Measurements from ENCODE around the gene VAMP5. TPM values are rescaled to one million over a fixed set of nuclear protein-coding genes. Genes with fewer than 3 reads are reported as not detected.
A peak's percentile ranks its signal among the peaks of the same experiment; 100 is the strongest.

VAMP5 gene
- total and polyA plus RNA-seq, 10 of the 15 experiments (the other 5 are each of a cell fraction or from before 2014, with no cell fraction given): 3.8 to 52.7 (median 24.1) TPM

DNA sequence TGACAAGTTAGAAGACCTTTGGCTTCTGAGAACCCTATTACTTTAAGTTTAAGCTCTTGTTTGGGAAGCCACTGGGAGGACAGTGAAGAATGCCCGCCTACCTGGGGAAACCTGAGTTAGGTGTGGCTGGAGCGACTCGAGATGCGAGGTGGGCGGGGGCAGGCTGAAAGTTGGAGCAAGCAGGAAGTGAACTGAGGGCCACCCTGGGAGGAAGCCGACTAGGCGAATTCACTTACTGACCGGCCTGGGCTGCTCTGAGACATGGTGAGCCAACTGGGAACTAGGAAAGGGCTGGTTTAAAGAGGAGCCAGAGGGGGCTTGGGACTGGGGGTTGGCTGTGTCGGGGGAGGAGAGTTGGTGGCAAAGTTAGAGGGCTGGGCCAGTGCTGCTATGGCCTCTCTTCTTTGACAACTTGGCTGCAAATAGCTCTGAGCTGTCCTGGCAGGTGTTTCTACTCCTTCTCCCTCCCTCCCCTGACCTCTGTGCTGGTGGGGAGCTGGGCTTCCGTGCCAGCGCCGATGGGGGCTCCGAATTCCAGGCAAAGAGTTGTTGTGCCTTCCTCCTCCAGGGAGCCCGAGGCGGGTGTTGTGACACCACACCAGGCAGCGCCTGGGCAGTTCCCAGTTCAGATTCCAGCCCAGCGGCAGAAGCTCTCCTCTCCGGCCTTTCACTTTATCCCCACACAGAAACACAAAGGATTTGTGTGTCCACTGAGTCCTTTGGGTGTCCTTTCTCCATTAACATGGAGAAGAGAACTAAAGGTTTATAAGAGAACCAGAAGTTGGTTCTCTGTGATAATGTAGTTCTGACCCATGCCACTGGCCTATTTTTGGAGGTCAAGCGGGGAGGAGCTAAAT is 6.6 kb upstream of the VAMP5 start, which contains the start of gene VAMP8:
Gene VAMP8 (plus strand): TSS at position 201 of the 857 bp plus-strand sequence. CDS start 61 bp downstream, at position 262.
- Histone ChIP-seq H3K9ac (ENCODE audit: control insufficient read depth, insufficient read depth, low read length) (peak within 1 kb of the TSS; percentile 82), H3K27ac (ENCODE audit: control insufficient read depth, insufficient read depth) (peak within 1 kb of the TSS; percentile 77), H3K4me3 (peak within 1 kb of the TSS; percentile 77), H3K79me2 (ENCODE audit: control insufficient read depth, insufficient read depth, low read length) (peaks cover 26% of the 10 kb centered on the region), H3K4me1 (ENCODE audit: control insufficient read depth, insufficient read depth, low read length) (peaks cover 13% of the 10 kb centered on the region), H4K20me1 (ENCODE audit: control insufficient read depth, insufficient read depth) (no peaks in the 10 kb centered on the region), H3K9me3 (replicated peaks; ENCODE audit: control insufficient read depth, insufficient read depth, low read length) (no peaks in the 10 kb centered on the region), H3K4me2 (ENCODE audit: control insufficient read depth, insufficient read depth) (peak within 1 kb of the TSS; percentile 85), H3K27me3 (replicated peaks in 1 of 2; ENCODE audit: control insufficient read depth in 2 of 2, insufficient read depth in 2 of 2, low read length in 1 of 2) (no peaks in the 10 kb centered on the region), H2AFZ (ENCODE audit: control insufficient read depth, low read depth, low read length) (peak within 1 kb of the TSS; percentile 61), H3K36me3 (ENCODE audit: control insufficient read depth in 2 of 2, insufficient read depth in 2 of 2, low read length in 1 of 2) (peaks cover 0 to 6% of the 10 kb centered on the region in 2 experiments; a peak in 2 of 4 replicates)
- POLR2A ChIA-PET: interaction anchor here (0.6 to 4.6 kb wide), 11 partner anchors 14 to 285 kb away, joined by 3 to 57 read pairs (median 4); partner anchors contain the start of genes C2orf68, ELMOD3, GGCX and RETSAT
- ATAC-seq (peak; percentile 86), DNase-seq (ENCODE audit: low read depth, low spot score) (no peak), FAIRE-seq (peak; percentile 94)
- intact Hi-C loops (cut with micrococcal nuclease; ENCODE audit: unreplicated experiment) (no loop called here), in situ Hi-C loops (cut with MboI) (no loop called here)
- WGBS (ENCODE audit: insufficient coverage, insufficient replicate concordance, low lambda C conversion rate, missing lambda C conversion rate): 1% methylated on average over 19 of the region's 19 CpGs
- SMC1A ChIA-PET (ENCODE audit: uncharacterized antibody, unreplicated experiment): interaction anchor here (0.6 to 4.4 kb wide), 10 partner anchors 10 to 502 kb away, joined by 3 to 20 read pairs (median 6); partner anchors contain the start of genes MAT2A and RNF181
- RAD21 ChIA-PET (ENCODE audit: unreplicated experiment): interaction anchor here (0.7 to 1.8 kb wide), 5 partner anchors 10 to 91 kb away, joined by 3 to 9 read pairs (median 3); partner anchors contain the start of genes GGCX and RNF181
- CTCF ChIA-PET: interaction anchor here (0.6 to 1.9 kb wide), 6 partner anchors 10 to 1111 kb away, joined by 3 to 6 read pairs (median 4); no protein-coding TSS in a partner anchor
- BruUV-seq (replicated peaks): no TSS peak
- TF ChIP-seq CHD1 (IDR thresholded peaks at IDR 0.05; ENCODE audit: low read depth, low read length): no peak
- TF ChIP-seq NR2C1 (IDR thresholded peaks at IDR 0.05): no peak
- TF ChIP-seq BCL11A (IDR thresholded peaks at IDR 0.05; ENCODE audit: low read depth, low read length): no peak
- no peak for TF ChIP-seq STAT1 (conservative IDR thresholded peaks at IDR 0.05)
- TF ChIP-seq BMI1 (IDR thresholded peaks at IDR 0.05; ENCODE audit: borderline replicate concordance): no peak
- peak; percentile 77; the same call in 1 of the 2 replicates for TF ChIP-seq HDGF (IDR thresholded peaks at IDR 0.05)
- TF ChIP-seq, protein P1, sequence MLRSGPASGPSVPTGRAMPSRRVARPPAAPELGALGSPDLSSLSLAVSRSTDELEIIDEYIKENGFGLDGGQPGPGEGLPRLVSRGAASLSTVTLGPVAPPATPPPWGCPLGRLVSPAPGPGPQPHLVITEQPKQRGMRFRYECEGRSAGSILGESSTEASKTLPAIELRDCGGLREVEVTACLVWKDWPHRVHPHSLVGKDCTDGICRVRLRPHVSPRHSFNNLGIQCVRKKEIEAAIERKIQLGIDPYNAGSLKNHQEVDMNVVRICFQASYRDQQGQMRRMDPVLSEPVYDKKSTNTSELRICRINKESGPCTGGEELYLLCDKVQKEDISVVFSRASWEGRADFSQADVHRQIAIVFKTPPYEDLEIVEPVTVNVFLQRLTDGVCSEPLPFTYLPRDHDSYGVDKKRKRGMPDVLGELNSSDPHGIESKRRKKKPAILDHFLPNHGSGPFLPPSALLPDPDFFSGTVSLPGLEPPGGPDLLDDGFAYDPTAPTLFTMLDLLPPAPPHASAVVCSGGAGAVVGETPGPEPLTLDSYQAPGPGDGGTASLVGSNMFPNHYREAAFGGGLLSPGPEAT (IDR thresholded peaks at IDR 0.05; ENCODE audit: low read depth): peak; percentile 13; the same call in 1 of the 2 replicates
- TF ChIP-seq POLR2AphosphoS2 (IDR thresholded peaks at IDR 0.05; ENCODE audit: low read depth, low read length): no peak
- peak; percentile 72 for TF ChIP-seq POLR2A (IDR thresholded peaks at IDR 0.05; ENCODE audit: low read depth, low read length)
- TF ChIP-seq, protein P2, sequence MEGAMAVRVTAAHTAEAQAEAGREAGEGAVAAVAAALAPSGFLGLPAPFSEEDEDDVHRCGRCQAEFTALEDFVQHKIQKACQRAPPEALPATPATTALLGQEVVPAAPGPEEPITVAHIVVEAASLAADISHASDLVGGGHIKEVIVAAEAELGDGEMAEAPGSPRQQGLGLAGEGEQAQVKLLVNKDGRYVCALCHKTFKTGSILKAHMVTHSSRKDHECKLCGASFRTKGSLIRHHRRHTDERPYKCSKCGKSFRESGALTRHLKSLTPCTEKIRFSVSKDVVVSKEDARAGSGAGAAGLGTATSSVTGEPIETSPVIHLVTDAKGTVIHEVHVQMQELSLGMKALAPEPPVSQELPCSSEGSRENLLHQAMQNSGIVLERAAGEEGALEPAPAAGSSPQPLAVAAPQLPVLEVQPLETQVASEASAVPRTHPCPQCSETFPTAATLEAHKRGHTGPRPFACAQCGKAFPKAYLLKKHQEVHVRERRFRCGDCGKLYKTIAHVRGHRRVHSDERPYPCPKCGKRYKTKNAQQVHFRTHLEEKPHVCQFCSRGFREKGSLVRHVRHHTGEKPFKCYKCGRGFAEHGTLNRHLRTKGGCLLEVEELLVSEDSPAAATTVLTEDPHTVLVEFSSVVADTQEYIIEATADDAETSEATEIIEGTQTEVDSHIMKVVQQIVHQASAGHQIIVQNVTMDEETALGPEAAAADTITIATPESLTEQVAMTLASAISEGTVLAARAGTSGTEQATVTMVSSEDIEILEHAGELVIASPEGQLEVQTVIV (IDR thresholded peaks at IDR 0.05; ENCODE audit: borderline replicate concordance, partially characterized antibody): peak; percentile 21
- no peak for TF ChIP-seq NFXL1 (IDR thresholded peaks at IDR 0.05; ENCODE audit: borderline replicate concordance)
- no peak for TF ChIP-seq BHLHE40 (IDR thresholded peaks at IDR 0.05; ENCODE audit: borderline replicate concordance in 1 of 2, low read depth in 2 of 2, low read length in 1 of 2)
- TF ChIP-seq TCF7 (IDR thresholded peaks at IDR 0.05; ENCODE audit: borderline replicate concordance): no peak
- TF ChIP-seq, protein P3, sequence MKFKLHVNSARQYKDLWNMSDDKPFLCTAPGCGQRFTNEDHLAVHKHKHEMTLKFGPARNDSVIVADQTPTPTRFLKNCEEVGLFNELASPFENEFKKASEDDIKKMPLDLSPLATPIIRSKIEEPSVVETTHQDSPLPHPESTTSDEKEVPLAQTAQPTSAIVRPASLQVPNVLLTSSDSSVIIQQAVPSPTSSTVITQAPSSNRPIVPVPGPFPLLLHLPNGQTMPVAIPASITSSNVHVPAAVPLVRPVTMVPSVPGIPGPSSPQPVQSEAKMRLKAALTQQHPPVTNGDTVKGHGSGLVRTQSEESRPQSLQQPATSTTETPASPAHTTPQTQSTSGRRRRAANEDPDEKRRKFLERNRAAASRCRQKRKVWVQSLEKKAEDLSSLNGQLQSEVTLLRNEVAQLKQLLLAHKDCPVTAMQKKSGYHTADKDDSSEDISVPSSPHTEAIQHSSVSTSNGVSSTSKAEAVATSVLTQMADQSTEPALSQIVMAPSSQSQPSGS (IDR thresholded peaks at IDR 0.05; ENCODE audit: low read length): no peak
- TF ChIP-seq, protein P4, sequence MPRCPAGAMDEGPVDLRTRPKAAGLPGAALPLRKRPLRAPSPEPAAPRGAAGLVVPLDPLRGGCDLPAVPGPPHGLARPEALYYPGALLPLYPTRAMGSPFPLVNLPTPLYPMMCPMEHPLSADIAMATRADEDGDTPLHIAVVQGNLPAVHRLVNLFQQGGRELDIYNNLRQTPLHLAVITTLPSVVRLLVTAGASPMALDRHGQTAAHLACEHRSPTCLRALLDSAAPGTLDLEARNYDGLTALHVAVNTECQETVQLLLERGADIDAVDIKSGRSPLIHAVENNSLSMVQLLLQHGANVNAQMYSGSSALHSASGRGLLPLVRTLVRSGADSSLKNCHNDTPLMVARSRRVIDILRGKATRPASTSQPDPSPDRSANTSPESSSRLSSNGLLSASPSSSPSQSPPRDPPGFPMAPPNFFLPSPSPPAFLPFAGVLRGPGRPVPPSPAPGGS (IDR thresholded peaks at IDR 0.05; ENCODE audit: borderline replicate concordance, insufficient read depth, low read depth, low read length, poor library complexity, severe bottlenecking): no peak
- no peak for TF ChIP-seq NRF1 (conservative IDR thresholded peaks at IDR 0.05; ENCODE audit: low read depth, low read length)

Measured in GM12878 (cell line).